ENCODE data around the gene NPB. TPM values are rescaled to one million over a fixed set of nuclear protein-coding genes. Genes with fewer than 3 reads are reported as not detected.
"Not testable (repeated sequence)": the region's sequence is repeated elsewhere in the genome, so short reads cannot be mapped to it uniquely, and the experiment has no call there.

The NPB gene
- total and polyA plus RNA-seq, 3 experiments from 2014 or later = 0.57 to 0.62 TPM; not detected in 1

- POLR2A ChIA-PET = interaction anchor here (0.6 to 1.2 kb wide), 2 partner anchors 13 to 51 kb away, joined by 4 to 6 read pairs; no protein-coding TSS in a partner anchor
- no peak for DNase-seq
- Histone ChIP-seq H3K27me3 (ENCODE audit: insufficient read depth, low read length, poor library complexity, severe bottlenecking) (no peaks in the 10 kb centered on the region), H3K27ac (ENCODE audit: low read depth, low read length) (no peak overlapping the region), H3K36me3 (ENCODE audit: insufficient read depth, low read length) (peaks cover 32% of the 10 kb centered on the region), H3K4me1 (ENCODE audit: insufficient read depth, low read length) (peaks cover 35% of the 10 kb centered on the region), H3K4me3 (ENCODE audit: low read length) (no peak overlapping the region), H3K9me3 (ENCODE audit: low read length) (no peaks in the 10 kb centered on the region)
- Mint-ChIP-seq H3K27ac (peak overlapping the region in 3 of 8 donors; percentile 5 to 71 (median 68)), H3K9me3 (no peaks in the 10 kb centered on the region), H3K36me3 (peaks cover 0 to 61% (median 6%) of the 10 kb centered on the region in 3 donors), H3K4me3 (peak overlapping the region in 5 of 7 donors; percentile 8 to 82 (median 38)), H3K27me3 (no peaks in the 10 kb centered on the region), H3K4me1 (peaks cover 22 to 53% (median 26%) of the 10 kb centered on the region in 3 donors)
- CTCF ChIA-PET = no interaction called here
These were observed 11.5 kb downstream of the NPB start for GRCh38 chr17:81913394-81914102.

GRCh38 chr17:81914103-81914850 lies 12.2 kb downstream of the NPB start:
- H3K27ac Mint-ChIP-seq = no peak overlapping the region
- H3K9me3 ChIP-seq (ENCODE audit: low read length) = no peaks in the 10 kb centered on the region
- DNase-seq = no peak
- H3K4me1 Mint-ChIP-seq = peaks cover 22 to 56% (median 26%) of the 10 kb centered on the region in 3 donors
- ChIA-PET CTCF (no interaction called here), POLR2A (interaction anchor here (0.6 kb wide), 2 partner anchors 51 to 65 kb away, joined by 3 to 6 read pairs; no protein-coding TSS in a partner anchor)
- no peak overlapping the region for H3K4me3 Mint-ChIP-seq
- H3K36me3 ChIP-seq (ENCODE audit: insufficient read depth, low read length) = peaks cover 32% of the 10 kb centered on the region
- peaks cover 35% of the 10 kb centered on the region for H3K4me1 ChIP-seq (ENCODE audit: insufficient read depth, low read length)
- no peak overlapping the region for H3K4me3 ChIP-seq (ENCODE audit: low read length)
- peaks cover 0 to 59% (median 6%) of the 10 kb centered on the region in 3 donors for H3K36me3 Mint-ChIP-seq
- H3K27me3 Mint-ChIP-seq = no peaks in the 10 kb centered on the region
- no peaks in the 10 kb centered on the region for H3K27me3 ChIP-seq (ENCODE audit: insufficient read depth, low read length, poor library complexity, severe bottlenecking)
- no peaks in the 10 kb centered on the region for H3K9me3 Mint-ChIP-seq
- H3K27ac ChIP-seq (ENCODE audit: low read depth, low read length) = no peak overlapping the region

GRCh38 chr17:81915331-81915730 lies 13.3 kb downstream of the NPB start:
- H3K27ac Mint-ChIP-seq = peak overlapping the region in 1 of 8 donors; percentile 27
- no peaks in the 10 kb centered on the region for H3K9me3 ChIP-seq (ENCODE audit: low read length)
- peaks cover 0 to 59% (median 6%) of the 10 kb centered on the region in 3 donors for H3K36me3 Mint-ChIP-seq
- peak overlapping the region in 2 of 7 donors; percentile 13 to 19 for H3K4me3 Mint-ChIP-seq
- POLR2A ChIA-PET = no interaction called here
- DNase-seq = no peak
- CTCF ChIA-PET = interaction anchor here (1.5 kb wide), 1 partner anchor 13 kb away, joined by 5 read pairs; the partner anchor contains the start of gene MAFG
- H3K27me3 Mint-ChIP-seq = no peaks in the 10 kb centered on the region
- H3K36me3 ChIP-seq (ENCODE audit: insufficient read depth, low read length) = peaks cover 32% of the 10 kb centered on the region
- H3K27me3 ChIP-seq (ENCODE audit: insufficient read depth, low read length, poor library complexity, severe bottlenecking) = no peaks in the 10 kb centered on the region
- H3K9me3 Mint-ChIP-seq = no peaks in the 10 kb centered on the region
- H3K4me3 ChIP-seq (ENCODE audit: low read length) = no peak overlapping the region
- peaks cover 30% of the 10 kb centered on the region for H3K4me1 ChIP-seq (ENCODE audit: insufficient read depth, low read length)
- H3K27ac ChIP-seq (ENCODE audit: low read depth, low read length) = no peak overlapping the region
- H3K4me1 Mint-ChIP-seq = peaks cover 22 to 48% (median 23%) of the 10 kb centered on the region in 3 donors

DNA sequence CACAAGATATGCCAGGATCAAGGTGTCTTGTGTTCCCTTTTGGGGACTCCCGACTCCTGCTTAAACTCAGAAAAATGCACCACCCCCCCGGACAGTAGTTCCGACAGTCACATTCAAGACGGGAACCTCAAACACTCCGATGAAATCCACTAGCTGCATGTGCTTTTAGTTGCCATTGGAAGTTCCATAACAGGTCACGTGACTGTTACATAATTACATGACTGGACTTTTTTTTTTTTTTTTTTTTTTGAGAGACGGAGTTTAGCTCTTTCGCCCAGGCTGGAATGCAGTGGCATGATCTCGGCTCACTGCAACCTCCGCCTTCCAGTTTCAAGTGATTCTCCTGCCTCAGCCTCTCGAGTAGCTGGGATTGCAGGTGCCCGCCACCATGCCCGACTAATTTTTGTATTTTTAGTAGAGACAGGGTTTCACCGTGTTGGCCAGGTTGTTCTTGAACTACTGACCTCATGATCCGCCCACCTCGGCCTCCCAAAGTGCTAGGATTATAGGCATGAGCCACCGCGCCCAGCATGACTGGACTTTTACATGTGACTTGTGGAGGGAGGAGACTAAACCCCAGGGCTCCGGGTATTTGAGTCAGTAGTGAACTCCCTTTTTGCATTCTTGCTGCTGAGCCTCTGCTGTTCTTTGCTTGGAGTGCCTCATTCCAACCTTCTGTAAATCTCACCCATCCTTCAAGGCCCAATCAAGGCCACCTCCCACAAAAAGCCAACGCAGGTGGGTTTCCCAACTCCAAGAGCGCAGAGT lies 14.4 kb downstream of the NPB start:
- Mint-ChIP-seq H3K27me3 (no peaks in the 10 kb centered on the region), H3K27ac (peak overlapping the region in 7 of 8 donors; percentile 11 to 84 (median 54)), H3K4me1 (peaks cover 22 to 44% (median 23%) of the 10 kb centered on the region in 3 donors), H3K9me3 (no peaks in the 10 kb centered on the region), H3K36me3 (peaks cover 0 to 59% (median 6%) of the 10 kb centered on the region in 3 donors), H3K4me3 (peak overlapping the region; percentile 83 to 96 (median 87))
- peak overlapping the region; percentile 65 for H3K27ac ChIP-seq (ENCODE audit: low read depth, low read length)
- H3K36me3 ChIP-seq (ENCODE audit: insufficient read depth, low read length) = peaks cover 32% of the 10 kb centered on the region
- no peak for DNase-seq
- H3K27me3 ChIP-seq (ENCODE audit: insufficient read depth, low read length, poor library complexity, severe bottlenecking) = no peaks in the 10 kb centered on the region
- CTCF ChIA-PET = interaction anchor here (1.2 to 1.5 kb wide), 4 partner anchors 10 to 44 kb away, joined by 3 to 6 read pairs (median 4); partner anchors contain the start of gene MAFG
- POLR2A ChIA-PET = interaction anchor here (1.0 to 1.1 kb wide), 3 partner anchors 10 to 43 kb away, joined by 3 to 8 read pairs (median 4); no protein-coding TSS in a partner anchor
- peaks cover 25% of the 10 kb centered on the region for H3K4me1 ChIP-seq (ENCODE audit: insufficient read depth, low read length)
- no peaks in the 10 kb centered on the region for H3K9me3 ChIP-seq (ENCODE audit: low read length)
- peak overlapping the region; percentile 64 for H3K4me3 ChIP-seq (ENCODE audit: low read length)

DNA sequence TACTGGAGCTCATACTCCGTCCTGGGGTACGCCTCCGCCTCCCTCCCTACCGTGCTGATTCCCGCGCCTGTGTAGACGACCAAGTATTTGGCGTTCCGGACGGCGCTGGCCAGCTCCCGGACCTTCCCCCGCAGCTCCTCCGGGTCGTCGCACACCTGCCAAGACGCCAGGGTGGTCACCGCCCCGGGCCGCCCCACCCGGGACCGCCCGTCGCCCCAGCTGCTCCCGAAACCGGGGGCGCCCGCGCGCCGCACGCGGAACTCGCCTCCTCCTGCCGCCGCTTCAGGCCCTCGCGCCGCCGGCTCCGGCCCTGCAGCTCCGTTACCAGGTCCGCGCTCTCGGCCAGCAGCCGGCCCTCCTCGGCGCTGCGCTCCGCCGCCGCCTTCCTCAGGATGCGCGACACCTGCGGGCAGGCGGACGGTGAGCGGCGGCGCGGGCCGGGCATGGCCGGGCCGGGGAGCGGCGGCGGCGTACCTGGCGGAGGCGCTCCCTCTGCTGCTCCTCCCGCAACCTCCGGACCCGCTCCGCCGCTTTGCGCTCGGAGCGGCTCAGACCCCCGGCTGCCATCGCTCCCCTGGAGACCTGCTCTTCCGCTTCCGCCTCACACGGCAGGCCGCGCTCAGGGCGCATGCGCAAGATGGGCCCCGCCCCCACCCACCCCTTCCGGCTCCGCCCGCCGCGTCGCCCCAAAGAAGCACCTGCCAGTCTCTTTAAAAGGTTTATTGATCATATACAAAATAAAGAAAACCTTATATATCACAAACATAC lies 15.7 kb downstream of the NPB start, which contains the start of gene SIRT7:
SIRT7 (minus strand) TSS at position 612 of the 768 bp plus-strand sequence; CDS start at position 567, 45 bp downstream.
- peak; percentile 75 to 91 (median 78) for DNase-seq
- H3K4me3 ChIP-seq (ENCODE audit: low read length) = peak within 1 kb of the TSS; percentile 64
- H3K27ac ChIP-seq (ENCODE audit: low read depth, low read length) = peak within 1 kb of the TSS; percentile 65
- POLR2A ChIA-PET = interaction anchor here (0.9 to 1.1 kb wide), 3 partner anchors 9 to 59 kb away, joined by 3 to 8 read pairs (median 4); partner anchors contain the start of gene ASPSCR1
- peaks cover 22 to 36% (median 22%) of the 10 kb centered on the region in 3 donors for H3K4me1 Mint-ChIP-seq
- H3K9me3 ChIP-seq (ENCODE audit: low read length) = no peaks in the 10 kb centered on the region
- CTCF ChIA-PET = interaction anchor here (1.2 to 1.4 kb wide), 3 partner anchors 8 to 46 kb away, joined by 3 to 6 read pairs (median 3); no protein-coding TSS in a partner anchor
- peaks cover 31% of the 10 kb centered on the region for H3K36me3 ChIP-seq (ENCODE audit: insufficient read depth, low read length)
- peaks cover 0 to 47% (median 6%) of the 10 kb centered on the region in 3 donors for H3K36me3 Mint-ChIP-seq
- peaks cover 19% of the 10 kb centered on the region for H3K4me1 ChIP-seq (ENCODE audit: insufficient read depth, low read length)
- peak within 1 kb of the TSS; percentile 86 to 96 (median 90) for H3K4me3 Mint-ChIP-seq
- no peaks in the 10 kb centered on the region for H3K9me3 Mint-ChIP-seq
- H3K27me3 Mint-ChIP-seq = no peaks in the 10 kb centered on the region
- peak within 1 kb of the TSS; percentile 70 to 93 (median 86) for H3K27ac Mint-ChIP-seq
- H3K27me3 ChIP-seq (ENCODE audit: insufficient read depth, low read length, poor library complexity, severe bottlenecking) = no peaks in the 10 kb centered on the region

GRCh38 chr17:81918333-81918669 lies 16.3 kb downstream of the NPB start:
- POLR2A ChIA-PET; H3K4me3 ChIP-seq (ENCODE audit: low read length); H3K9me3 ChIP-seq (ENCODE audit: low read length); H3K27me3 Mint-ChIP-seq; CTCF ChIA-PET; DNase-seq; H3K9me3 Mint-ChIP-seq; H3K27me3 ChIP-seq (ENCODE audit: insufficient read depth, low read length, poor library complexity, severe bottlenecking); H3K27ac ChIP-seq (ENCODE audit: low read depth, low read length): not testable (repeated sequence)
- peak overlapping the region; percentile 86 to 96 (median 90) for H3K4me3 Mint-ChIP-seq
- H3K27ac Mint-ChIP-seq = peak overlapping the region; percentile 70 to 93 (median 86)
- Histone ChIP-seq H3K36me3 (ENCODE audit: insufficient read depth, low read length) (peaks cover 26% of the 10 kb centered on the region), H3K4me1 (ENCODE audit: insufficient read depth, low read length) (peaks cover 19% of the 10 kb centered on the region)
- H3K4me1 Mint-ChIP-seq = peaks cover 20 to 30% (median 22%) of the 10 kb centered on the region in 3 donors
- H3K36me3 Mint-ChIP-seq = peaks cover 0 to 43% (median 3%) of the 10 kb centered on the region in 3 donors

All from CD8-positive, alpha-beta memory T cell (primary cell).